ENCODE data around the gene GRB10.

DNA sequence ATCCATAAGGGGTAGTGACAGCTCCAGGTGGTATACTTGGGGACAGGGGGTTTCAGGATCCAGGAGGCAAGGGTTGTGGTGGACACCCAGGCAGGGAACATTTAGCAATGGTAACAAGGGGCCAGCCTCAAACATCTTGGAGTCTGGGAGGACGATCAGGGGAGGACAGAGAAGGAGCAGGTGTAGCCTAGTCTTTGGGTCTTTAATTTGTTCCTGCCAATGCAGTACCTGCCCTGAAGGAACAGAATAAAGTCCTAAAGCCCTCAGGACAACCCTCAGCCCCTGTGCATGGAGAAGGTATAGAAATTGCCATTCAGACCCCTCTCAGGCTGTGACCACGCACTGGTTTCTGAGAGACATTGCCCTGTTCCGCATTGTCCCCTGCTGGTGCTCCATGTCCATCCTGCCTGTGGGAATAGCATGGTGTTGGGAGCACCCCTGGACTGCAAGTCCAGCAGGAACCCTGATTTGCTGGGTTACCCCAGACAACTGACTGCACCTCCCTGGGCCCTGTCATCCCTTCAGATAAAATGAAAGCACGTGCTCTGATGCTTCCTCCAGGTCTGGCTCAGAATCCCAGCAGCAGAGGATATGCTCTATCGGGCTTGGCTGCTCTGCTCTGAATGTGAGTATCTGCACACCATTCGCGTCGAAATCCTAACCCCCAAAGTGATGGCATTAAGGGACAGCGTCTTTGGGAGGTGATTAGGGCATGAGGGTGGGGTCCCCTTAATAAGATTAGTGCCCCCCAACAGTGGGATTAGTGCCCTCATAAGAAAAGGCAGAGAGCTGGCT, 241.7 kb downstream of the GRB10 start:
- TF ChIP-seq, protein P1, sequence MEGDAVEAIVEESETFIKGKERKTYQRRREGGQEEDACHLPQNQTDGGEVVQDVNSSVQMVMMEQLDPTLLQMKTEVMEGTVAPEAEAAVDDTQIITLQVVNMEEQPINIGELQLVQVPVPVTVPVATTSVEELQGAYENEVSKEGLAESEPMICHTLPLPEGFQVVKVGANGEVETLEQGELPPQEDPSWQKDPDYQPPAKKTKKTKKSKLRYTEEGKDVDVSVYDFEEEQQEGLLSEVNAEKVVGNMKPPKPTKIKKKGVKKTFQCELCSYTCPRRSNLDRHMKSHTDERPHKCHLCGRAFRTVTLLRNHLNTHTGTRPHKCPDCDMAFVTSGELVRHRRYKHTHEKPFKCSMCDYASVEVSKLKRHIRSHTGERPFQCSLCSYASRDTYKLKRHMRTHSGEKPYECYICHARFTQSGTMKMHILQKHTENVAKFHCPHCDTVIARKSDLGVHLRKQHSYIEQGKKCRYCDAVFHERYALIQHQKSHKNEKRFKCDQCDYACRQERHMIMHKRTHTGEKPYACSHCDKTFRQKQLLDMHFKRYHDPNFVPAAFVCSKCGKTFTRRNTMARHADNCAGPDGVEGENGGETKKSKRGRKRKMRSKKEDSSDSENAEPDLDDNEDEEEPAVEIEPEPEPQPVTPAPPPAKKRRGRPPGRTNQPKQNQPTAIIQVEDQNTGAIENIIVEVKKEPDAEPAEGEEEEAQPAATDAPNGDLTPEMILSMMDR (conservative IDR thresholded peaks at IDR 0.05): no peak
- TF ChIP-seq EZH2 (IDR thresholded peaks at IDR 0.05; ENCODE audit: low read depth): no peak
